Right ventricle myocardium inferior (tissue), 1 donor: ENCODE data around the gene OR10X1. TPM values are rescaled to one million over a fixed set of nuclear protein-coding genes. Genes with fewer than 3 reads are reported as not detected.

Experiments used
- total RNA-seq: library from RNA; stranded (reverse); fragmentation: NEBNext Ultra II Directional; extraction: Animal tissue kit (Norgen Biotek cat#: 25700); gene quantifications from one replicate; pipeline ENCODE4 v1.2.1, GENCODE V29; 2021
- donor health status: DM: no; HTN: yes; CAD: no; lungs with severe emphysema.

OR10X1 gene
- total RNA-seq, 1 donor from 2014 or later, result not detected

Other genes with a start within 250 kb of the OR10X1 start
- gene CD1B, start 248.4 kb downstream of the OR10X1 start, total RNA-seq, result not detected
- not detected for gene CD1E, start 226.0 kb downstream of the OR10X1 start, total RNA-seq
- gene OR10T2, start 180.4 kb downstream of the OR10X1 start, total RNA-seq, result not detected
- gene OR10K2, start 153.7 kb downstream of the OR10X1 start, total RNA-seq, result not detected
- not detected for gene OR10K1, start 118.1 kb downstream of the OR10X1 start, total RNA-seq
- gene OR10R2, start 107.7 kb downstream of the OR10X1 start, total RNA-seq, result not detected
- not detected for gene OR6Y1, start 25.5 kb downstream of the OR10X1 start, total RNA-seq
- gene OR6P1, start 9.3 kb downstream of the OR10X1 start, total RNA-seq, result not detected
- gene OR10Z1, start 25.4 kb upstream of the OR10X1 start, total RNA-seq, result not detected
- 0.08 TPM for gene SPTA1, start 106.8 kb upstream of the OR10X1 start, total RNA-seq
- gene OR6K2, start 120.8 kb upstream of the OR10X1 start, total RNA-seq, result not detected
- gene OR6K3, start 140.8 kb upstream of the OR10X1 start, total RNA-seq, result not detected
- gene OR6K6, start 174.8 kb upstream of the OR10X1 start, total RNA-seq, result not detected
- gene OR6N1, start 192.3 kb upstream of the OR10X1 start, total RNA-seq, result not detected
- not detected for gene OR6N2, start 201.3 kb upstream of the OR10X1 start, total RNA-seq